ENCODE data around the gene MBD3L3.
"Not testable (repeated sequence)": the region's sequence is repeated elsewhere in the genome, so short reads cannot be mapped to it uniquely, and the experiment has no call there.

MBD3L3 gene

GRCh38 chr19:7063339-7063738 is 4.9 kb upstream of the MBD3L3 start:
- DNase-seq = no peak

GRCh38 chr19:7059977-7060376 is 1.5 kb upstream of the MBD3L3 start:
- DNase-seq = not testable (repeated sequence)

GRCh38 chr19:7056371-7056770 is 2.1 kb downstream of the MBD3L3 start:
- not testable (repeated sequence) for DNase-seq

DNA sequence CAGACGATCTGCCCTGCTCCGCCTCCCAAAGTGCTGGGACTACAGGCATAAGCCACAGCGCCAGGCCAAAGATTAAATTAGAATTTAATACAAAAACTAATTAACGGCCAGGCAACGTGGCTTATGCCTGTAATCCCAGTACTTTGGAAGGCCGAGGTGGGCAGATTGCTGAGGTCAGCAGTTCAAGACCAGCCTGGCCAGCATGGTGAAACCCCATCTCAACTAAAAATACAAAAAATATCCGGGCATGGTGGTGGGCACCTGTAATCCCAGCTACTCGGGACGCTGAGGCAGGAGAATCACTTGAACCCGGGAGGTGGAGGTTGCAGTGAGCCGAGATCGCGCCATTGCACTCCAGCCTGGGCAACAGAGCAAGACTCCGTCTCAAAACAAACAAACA is 2.8 kb downstream of the MBD3L3 start:
- DNase-seq = not testable (repeated sequence)

DNA sequence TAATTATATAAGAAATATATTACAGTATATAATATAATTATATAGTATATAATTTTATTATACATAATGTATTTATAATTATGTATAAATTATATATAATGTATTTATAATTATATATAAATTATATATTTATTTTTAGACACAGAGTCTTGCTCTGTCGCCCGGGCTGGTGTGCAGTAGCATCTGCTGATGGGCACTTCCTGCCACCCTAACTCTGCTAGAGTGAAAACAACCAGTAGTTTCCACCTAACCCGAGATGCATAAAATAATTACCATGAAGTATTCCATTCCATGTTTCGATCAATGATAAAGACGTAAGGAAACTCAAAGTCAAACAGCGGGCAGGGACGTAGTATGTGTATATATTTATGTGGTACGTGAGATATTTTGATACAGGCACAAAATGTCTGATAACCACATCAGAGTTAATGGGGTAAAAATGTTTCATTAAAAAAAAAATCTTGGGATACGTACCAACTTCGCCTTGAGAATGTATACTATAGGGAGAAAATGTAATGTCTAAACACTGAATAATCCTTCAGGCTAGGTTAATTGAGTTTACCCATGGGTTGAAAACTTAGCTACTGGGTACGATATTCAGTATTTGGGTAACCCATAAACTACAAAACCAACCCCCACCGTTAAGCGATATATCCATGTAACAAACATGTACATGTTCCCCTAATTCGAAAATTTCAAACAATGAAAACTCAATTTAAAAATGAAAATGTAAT is 3.7 kb downstream of the MBD3L3 start:
- not testable (repeated sequence) for DNase-seq

DNA sequence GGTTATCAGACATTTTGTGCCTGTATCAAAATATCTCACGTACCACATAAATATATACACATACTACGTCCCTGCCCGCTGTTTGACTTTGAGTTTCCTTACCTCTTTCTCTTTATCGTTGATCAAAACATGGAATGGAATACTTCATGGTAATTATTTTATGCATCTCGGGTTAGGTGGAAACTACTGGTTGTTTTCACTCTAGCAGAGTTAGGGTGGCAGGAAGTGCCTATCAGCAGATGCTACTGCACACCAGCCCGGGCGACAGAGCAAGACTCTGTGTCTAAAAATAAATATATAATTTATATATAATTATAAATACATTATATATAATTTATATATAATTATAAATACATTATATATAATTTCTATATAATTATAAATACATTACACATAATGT is 5.6 kb downstream of the MBD3L3 start:
- not testable (repeated sequence) for DNase-seq

- not testable (repeated sequence) for DNase-seq
Measured at GRCh38 chr19:7051421-7051820, 7.1 kb downstream of the MBD3L3 start.

DNA sequence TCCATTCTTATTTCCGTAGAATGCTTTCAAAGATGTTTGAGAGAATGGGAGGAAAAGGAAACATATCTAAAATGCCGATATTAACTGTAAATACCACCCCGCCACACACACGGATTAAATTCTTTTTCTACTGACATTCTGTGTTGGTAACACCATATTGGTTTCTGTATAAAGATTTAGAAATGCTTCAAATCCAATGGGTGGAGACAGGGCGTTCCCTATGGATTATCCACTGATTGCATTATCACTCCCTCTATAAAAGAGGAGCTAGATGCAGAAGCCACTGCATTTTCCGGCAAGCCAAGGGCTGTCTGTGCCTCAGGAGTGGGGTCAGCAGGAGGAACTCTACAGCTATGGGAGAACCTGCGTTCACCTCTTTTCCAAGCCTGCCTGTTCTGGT is 9.5 kb downstream of the MBD3L3 start, which contains the start of gene MBD3L2:
TSS of gene MBD3L2 (plus strand) at position 301 of the 400 bp plus-strand sequence. CDS start at position 354, 53 bp downstream.
- DNase-seq = not testable (repeated sequence)

- DNase-seq = not testable (repeated sequence)
Measured at GRCh38 chr19:7041563-7041962, 16.9 kb downstream of the MBD3L3 start.

DNA sequence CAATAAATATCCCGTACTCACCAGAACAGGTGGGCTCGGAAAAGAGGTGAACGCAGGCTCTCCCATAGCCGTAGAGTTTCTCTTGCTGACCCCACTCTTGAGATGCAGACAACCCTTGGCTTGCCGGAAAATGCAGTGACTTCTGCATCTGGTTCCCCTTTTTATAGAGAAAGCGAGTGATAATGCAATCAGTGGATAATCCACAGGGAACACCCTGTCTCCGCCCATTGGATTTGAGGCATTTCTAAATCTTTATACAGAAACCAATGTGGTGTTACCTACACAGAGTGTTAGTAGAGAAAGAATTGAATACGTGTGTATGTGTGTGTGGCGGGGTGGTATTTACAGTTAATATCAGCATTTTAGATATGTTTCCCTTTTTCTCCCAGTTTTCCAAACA is 18.4 kb downstream of the MBD3L3 start, which contains the start of gene MBD3L4:
TSS of gene MBD3L4 (minus strand) at position 101 of the 400 bp plus-strand sequence. CDS start at position 66, 35 bp downstream.
- DNase-seq = not testable (repeated sequence)

DNA sequence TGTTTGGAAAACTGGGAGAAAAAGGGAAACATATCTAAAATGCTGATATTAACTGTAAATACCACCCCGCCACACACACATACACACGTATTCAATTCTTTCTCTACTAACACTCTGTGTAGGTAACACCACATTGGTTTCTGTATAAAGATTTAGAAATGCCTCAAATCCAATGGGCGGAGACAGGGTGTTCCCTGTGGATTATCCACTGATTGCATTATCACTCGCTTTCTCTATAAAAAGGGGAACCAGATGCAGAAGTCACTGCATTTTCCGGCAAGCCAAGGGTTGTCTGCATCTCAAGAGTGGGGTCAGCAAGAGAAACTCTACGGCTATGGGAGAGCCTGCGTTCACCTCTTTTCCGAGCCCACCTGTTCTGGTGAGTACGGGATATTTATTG is 28.2 kb downstream of the MBD3L3 start, which contains the start of gene MBD3L5:
TSS of gene MBD3L5 (plus strand) at position 301 of the 400 bp plus-strand sequence. CDS start at position 335, 34 bp downstream.
- not testable (repeated sequence) for DNase-seq

DNA sequence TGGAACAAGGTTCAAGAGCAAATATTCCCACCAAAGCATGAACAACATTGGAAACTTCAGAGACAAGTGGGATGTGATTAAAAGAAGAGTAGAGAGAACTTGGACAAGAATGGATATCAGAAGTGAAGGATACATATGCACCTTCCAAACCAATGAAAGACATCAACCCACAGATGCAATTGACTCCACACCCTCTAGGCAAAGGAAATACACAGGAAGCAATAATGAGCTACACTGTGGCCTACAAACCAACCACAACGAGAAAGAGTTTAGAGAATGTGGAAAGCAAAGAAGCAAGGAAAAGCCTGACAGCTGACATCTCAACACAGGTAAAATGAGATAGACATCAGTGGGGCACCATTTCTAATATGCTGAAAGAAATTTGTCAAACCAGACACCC is 29.7 kb downstream of the MBD3L3 start:
- DNase-seq = not testable (repeated sequence)

- not testable (repeated sequence) for DNase-seq
Measured at GRCh38 chr19:7021331-7021730, 37.1 kb downstream of the MBD3L3 start, which contains the start of gene MBD3L2B. TSS of gene MBD3L2B (minus strand) at chr19:7021431. CDS start at chr19:7021397, 34 bp downstream.

GRCh38 chr19:7018828-7019227 is 39.6 kb downstream of the MBD3L3 start:
- no peak for DNase-seq

DNA sequence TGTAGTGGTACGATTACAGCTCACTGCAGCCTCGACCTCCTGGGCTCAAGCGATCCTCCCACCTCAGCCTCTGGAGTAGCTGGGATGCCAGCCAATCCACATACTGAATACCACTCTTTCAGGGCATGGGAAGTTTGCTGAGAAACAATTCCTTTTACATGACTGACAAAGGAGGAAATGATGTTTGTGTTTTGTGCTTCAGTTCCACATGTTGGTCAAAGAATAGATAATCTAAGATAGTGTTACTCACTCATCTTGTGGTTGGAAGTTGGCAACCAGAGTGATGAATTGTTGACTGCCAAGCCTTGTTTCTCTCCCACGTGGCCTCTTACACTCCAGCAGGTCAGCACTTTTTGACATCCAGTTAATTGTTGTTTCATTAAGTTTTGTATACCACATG is 44.8 kb downstream of the MBD3L3 start:
- DNase-seq = peak; percentile 58 to 79

DNA sequence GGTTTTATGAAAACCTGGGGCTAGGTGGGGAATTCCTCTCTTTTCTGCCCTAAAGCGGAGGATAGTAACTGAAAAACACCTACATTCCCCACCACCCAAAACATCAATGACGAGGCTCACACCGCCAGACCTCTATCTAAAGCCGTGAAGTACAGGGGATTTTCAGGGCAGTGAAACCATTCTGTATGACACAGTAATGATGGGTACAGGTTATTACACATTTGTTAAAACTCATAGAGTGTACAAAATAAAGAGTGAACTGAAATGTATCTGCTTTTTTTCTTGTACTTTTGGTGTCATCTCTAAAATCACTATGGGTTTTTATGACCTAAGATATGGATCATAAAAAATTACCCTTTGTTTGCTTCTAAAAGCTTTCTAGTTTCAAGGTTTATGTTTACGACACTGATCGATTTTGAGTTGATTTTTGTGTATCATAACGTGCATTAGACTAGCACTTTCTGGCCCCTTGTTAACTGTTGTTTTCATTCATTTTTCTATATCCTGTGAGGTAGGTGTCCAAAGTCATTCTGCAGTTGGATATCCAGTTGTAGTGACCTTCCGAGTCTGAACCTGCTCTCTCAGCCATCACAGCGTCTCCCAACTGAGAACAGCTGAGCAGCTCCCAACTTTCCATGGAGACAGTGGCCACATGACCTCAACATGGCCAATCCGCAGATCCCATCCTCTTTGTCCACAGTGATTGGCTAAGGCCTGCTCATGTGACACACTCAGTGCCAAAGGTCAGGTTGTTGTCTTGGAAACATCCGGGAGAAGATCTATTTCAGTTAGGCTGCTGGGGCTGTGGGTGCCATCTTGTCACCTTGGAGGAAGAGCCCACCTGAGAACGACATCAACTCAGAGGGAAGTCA is 47.5 kb downstream of the MBD3L3 start:
- DNase-seq = no peak

GRCh38 chr19:7007859-7008258 is 50.6 kb downstream of the MBD3L3 start:
- DNase-seq = no peak

Data from inflammatory macrophage treated with lipopolysaccharide for 1 hour (primary cell).